HCT116 (cell line): ENCODE data around the gene FAP. TPM values are rescaled to one million over a fixed set of nuclear protein-coding genes. Genes with fewer than 3 reads are reported as not detected.

Source experiments
- ATAC-seq: fragments of 200-7000 bp; cut with Tn5 transposase; 2 replicates; pipeline ENCODE4 v1.9.1; 2020; ENCODE audit warnings: mild to moderate bottlenecking, moderate library complexity
- BruUV-seq: library from RNA; stranded (reverse); fragments of 400-500 nt; replicated peaks from 2 replicates; lab custom pipeline; 2021; lab: Mats Ljungman, UMichigan
- CTCF ChIA-PET: fragments of 300-600 bp; sonication (Branson Sonifier 250); formaldehyde crosslinking; loops from one replicate; lab custom pipeline; 2021; ENCODE audit warnings: antibody characterized with exemption; lab: Charles Lee
- POLR2A ChIA-PET: fragments of 300-600, 350-600 bp; sonication (Branson Sonifier 250); formaldehyde crosslinking; loops from one replicate; lab custom pipeline; 2021; ENCODE audit warnings: antibody characterized with exemption; lab: Charles Lee
- RAD21 ChIA-PET, 2 experiments: fragments of 300-600 bp; sonication (Branson Sonifier 250); formaldehyde crosslinking; loops; one replicate each; lab custom pipeline; 2023; ENCODE audit warnings: low total read pairs in 2 of 2; ENCODE audit not compliant: uncharacterized antibody in 2 of 2, unreplicated experiment in 2 of 2, low non-redundant PET in 1 of 2; lab: Charles Lee
- DNase-seq: peaks from one replicate; pipeline ENCODE4 v3.0.0-alpha.2; 2010; ENCODE audit warnings: low read depth, low spot score
- H2AFZ ChIP-seq: fragments of 200-600 bp; shearing (Covaris generic), sonication (generic); 2 replicates; pipeline ENCODE4 v1.6.1; 2017; ENCODE audit warnings: low read depth, mixed run types, mixed read lengths, antibody characterized with exemption, low read length; ENCODE audit not compliant: poor library complexity, severe bottlenecking
- H3K27ac ChIP-seq: 2 replicates; pipeline ENCODE4 v1.5.1; 2012; ENCODE audit warnings: low read depth, low read length
- H3K27me3 ChIP-seq: fragments of 200-600 bp; sonication (generic); 2 replicates; pipeline ENCODE4 v1.6.1; 2016; ENCODE audit warnings: mixed run types, low read length, mixed read lengths; ENCODE audit not compliant: insufficient read depth
- H3K36me3 ChIP-seq, 2 experiments: fragments of 200-500 bp in 1 of 2; fragments of 200-600 bp in 1 of 2; sonication (Bioruptor generic) in 1 of 2; sonication (generic) in 1 of 2; 2 replicates each; pipeline versions ENCODE4 v1.5.1 to v1.6.1; 2014 to 2016; ENCODE audit warnings: low read length in 2 of 2, inconsistent platforms in 1 of 2, mixed read lengths in 1 of 2, mixed run types in 1 of 2; ENCODE audit not compliant: insufficient read depth in 2 of 2, control insufficient read depth in 1 of 2
- H3K4me1 ChIP-seq, 2 experiments: fragments of 200-600 bp in 1 of 2; sonication (generic) in 1 of 2; 2 replicates each; pipeline versions ENCODE4 v1.5.1 to v1.6.1; 2012 to 2017; ENCODE audit warnings: low read length in 2 of 2, inconsistent platforms in 1 of 2, mild to moderate bottlenecking in 1 of 2, mixed read lengths in 1 of 2, mixed run types in 1 of 2, moderate library complexity in 1 of 2; ENCODE audit not compliant: insufficient read depth in 2 of 2, control insufficient read depth in 1 of 2
- H3K4me2 ChIP-seq: fragments of 200-600 bp; sonication (generic); 2 replicates; pipeline ENCODE4 v1.6.1; 2017; ENCODE audit warnings: mixed run types, low read length, mixed read lengths
- H3K4me3 ChIP-seq, 2 experiments: fragments of 200-600 bp in 1 of 2; sonication (generic) in 1 of 2; replicated peaks in 1 of 2; 2 replicates each; pipeline ENCODE4 v1.5.1; 2011 to 2016; ENCODE audit warnings: low read length in 2 of 2, control low read depth in 1 of 2, low read depth in 1 of 2, mild to moderate bottlenecking in 1 of 2, mixed read lengths in 1 of 2, mixed run types in 1 of 2
- H3K79me2 ChIP-seq: fragments of 200-600 bp; sonication (generic); 2 replicates; pipeline ENCODE4 v1.6.1; 2017; ENCODE audit warnings: mild to moderate bottlenecking, mixed run types, low read length, moderate library complexity, mixed read lengths; ENCODE audit not compliant: insufficient read depth
- H3K9ac ChIP-seq: fragments of 200-600 bp; sonication (generic); 2 replicates; pipeline ENCODE4 v1.6.1; 2016; ENCODE audit warnings: low read length, mixed read lengths
- H3K9me2 ChIP-seq: fragments of 200-600 bp; sonication (generic), shearing (Covaris generic); 2 replicates; pipeline ENCODE4 v1.6.1; 2017; ENCODE audit warnings: mixed run types, mild to moderate bottlenecking, moderate library complexity; ENCODE audit not compliant: insufficient read depth
- H3K9me3 ChIP-seq, 2 experiments: fragments of 200-500 bp in 1 of 2; fragments of 200-600 bp in 1 of 2; sonication (Bioruptor generic) in 1 of 2; sonication (generic) in 1 of 2; 2 replicates each; pipeline ENCODE4 v1.6.1; 2014 to 2017; ENCODE audit warnings: low read length in 2 of 2, mixed read lengths in 2 of 2, inconsistent platforms in 1 of 2, low read depth in 1 of 2, mild to moderate bottlenecking in 1 of 2, mixed run types in 1 of 2, moderate library complexity in 1 of 2; ENCODE audit not compliant: control insufficient read depth in 1 of 2, insufficient read depth in 1 of 2
- H4K20me1 ChIP-seq: fragments of 200-600 bp; sonication (generic), shearing (Covaris generic); 2 replicates; pipeline ENCODE4 v1.6.1; 2017; ENCODE audit warnings: mixed run types, mild to moderate bottlenecking, moderate library complexity; ENCODE audit not compliant: insufficient read depth
- CTCF ChIP-seq, 3 experiments: fragments of 200-600 bp in 1 of 3; sonication (generic) in 1 of 3; IDR thresholded peaks in 2 of 3; conservative IDR thresholded peaks in 1 of 3; 2 replicates each; pipeline ENCODE4 v1.5.1; 2012 to 2017; ENCODE audit warnings: low read depth in 2 of 3, low read length in 2 of 3, antibody characterized with exemption in 1 of 3, borderline replicate concordance in 1 of 3, control low read depth in 1 of 3, mild to moderate bottlenecking in 1 of 3, mixed read lengths in 1 of 3, mixed run types in 1 of 3, moderate library complexity in 1 of 3; ENCODE audit not compliant: insufficient read depth in 1 of 3
- EGR1 ChIP-seq: IDR thresholded peaks from 2 replicates; pipeline ENCODE4 v1.6.1; 2012; ENCODE audit warnings: low read depth
- YY1 ChIP-seq: IDR thresholded peaks from 2 replicates; pipeline ENCODE4 v1.6.1; 2011; ENCODE audit warnings: low read length, low read depth, moderate library complexity, mild to moderate bottlenecking; ENCODE audit not compliant: insufficient replicate concordance; ENCODE audit errors: extremely low read depth
- ZBTB33 ChIP-seq: IDR thresholded peaks from 2 replicates; pipeline ENCODE4 v1.6.1; 2011; ENCODE audit warnings: mild to moderate bottlenecking, low read length, moderate library complexity; ENCODE audit not compliant: insufficient replicate concordance; ENCODE audit errors: extremely low read depth
- ZFX ChIP-seq: fragments of 450-650 bp; IDR thresholded peaks from 2 replicates; pipeline ENCODE4 v1.6.1; 2017
- intact Hi-C: fragments of 100-400 bp; cut with micrococcal nuclease; formaldehyde crosslinking; loops from 2 replicates; pipeline ENCODE4 v1.10.0; 2022
- total RNA-seq: library from RNA; stranded (reverse); gene quantifications from one replicate; pipeline ENCODE4 v1.2.1, GENCODE V29; 2021; ENCODE audit not compliant: unreplicated experiment

Gene FAP
- total RNA-seq, 1 experiment from 2014 or later: not detected

- H3K9me2 ChIP-seq: no peaks in the 10 kb centered on the region
- ATAC-seq: no peak
- intact Hi-C loops: no loop called here
- RAD21 ChIA-PET: no interaction called here
- CTCF ChIA-PET: interaction anchor here (1.3 to 1.6 kb wide), 3 partner anchors 10 to 152 kb away, joined by 3 to 4 read pairs (median 3); no protein-coding TSS in a partner anchor
- H3K4me3 ChIP-seq: no peak overlapping the region
- no peak overlapping the region for H3K27ac ChIP-seq
- DNase-seq: no peak
- H3K9ac ChIP-seq: no peak overlapping the region
- TF ChIP-seq EGR1 (no peak), YY1 (no peak), CTCF (IDR thresholded peaks at IDR 0.05 in 2 of 3, conservative IDR thresholded peaks at IDR 0.05 in 1 of 3; ENCODE audit: borderline replicate concordance in 1 of 3, insufficient read depth in 1 of 3, low read depth in 2 of 3, low read length in 2 of 3) (no peak), ZFX (no peak), ZBTB33 (no peak)
- POLR2A ChIA-PET: no interaction called here
- H3K27me3 ChIP-seq: no peaks in the 10 kb centered on the region
- no peaks in the 10 kb centered on the region for H3K4me1 ChIP-seq
- no peak overlapping the region for H2AFZ ChIP-seq
- no peaks in the 10 kb centered on the region for H3K79me2 ChIP-seq
- no peaks in the 10 kb centered on the region for H3K9me3 ChIP-seq
- H4K20me1 ChIP-seq: no peaks in the 10 kb centered on the region
- BruUV-seq: no TSS peak
- no peak overlapping the region for H3K4me2 ChIP-seq
- H3K36me3 ChIP-seq: no peaks in the 10 kb centered on the region
Measured at GRCh38 chr2:162148956-162149355, 94.3 kb downstream of the FAP start.
